GM23338 (cell line): ENCODE results near the gene TECTA. TPM values are rescaled to one million over a fixed set of nuclear protein-coding genes. Genes with fewer than 3 reads are reported as not detected.

Experiments used
- ATAC-seq: fragments of 200-7000 bp; cut with Tn5 transposase; 3 replicates; pipeline ENCODE4 v1.9.1; 2020
- DNase-seq: peaks from one replicate; pipeline ENCODE4 v3.0.0-alpha.2; 2015; ENCODE audit warnings: low spot score
- H2AFZ ChIP-seq: fragments of 200-600 bp; sonication (generic); 2 replicates; pipeline ENCODE4 v1.8.0; 2016; ENCODE audit warnings: antibody characterized with exemption, mild to moderate bottlenecking, moderate library complexity
- H3F3A ChIP-seq: fragments of 200-600 bp; sonication (generic); replicated peaks from 2 replicates; pipeline ENCODE4 v1.8.0; 2017; ENCODE audit warnings: antibody characterized with exemption, mixed run types, low read depth
- H3K27ac ChIP-seq: fragments of 200-600 bp; sonication (generic); 2 replicates; pipeline ENCODE4 v1.6.1; 2016; ENCODE audit warnings: low read depth
- H3K27me3 ChIP-seq: fragments of 200-600 bp; sonication (generic); 2 replicates; pipeline ENCODE4 v1.8.0; 2016; ENCODE audit warnings: mild to moderate bottlenecking, mixed run types, moderate library complexity; ENCODE audit not compliant: insufficient read depth
- H3K36me3 ChIP-seq: fragments of 200-600 bp; sonication (generic); 2 replicates; pipeline ENCODE4 v1.8.0; 2016; ENCODE audit warnings: mild to moderate bottlenecking; ENCODE audit not compliant: insufficient read depth
- H3K4me1 ChIP-seq: fragments of 200-600 bp; sonication (generic); 2 replicates; pipeline ENCODE4 v1.8.0; 2016; ENCODE audit warnings: mild to moderate bottlenecking, moderate library complexity; ENCODE audit not compliant: insufficient read depth
- H3K4me2 ChIP-seq: fragments of 200-600 bp; sonication (generic); 2 replicates; pipeline ENCODE4 v1.7.1; 2017; ENCODE audit warnings: mixed run types
- H3K4me3 ChIP-seq: fragments of 200-600 bp; sonication (generic); 2 replicates; pipeline ENCODE4 v1.6.1; 2016; ENCODE audit warnings: mixed run types
- H3K79me2 ChIP-seq: fragments of 200-600 bp; sonication (generic); replicated peaks from 2 replicates; pipeline ENCODE4 v1.8.0; 2017; ENCODE audit warnings: mild to moderate bottlenecking; ENCODE audit not compliant: insufficient read depth
- H3K9me2 ChIP-seq: fragments of 200-600 bp; sonication (generic); 2 replicates; pipeline ENCODE4 v1.8.0; 2017; ENCODE audit not compliant: insufficient read depth
- H4K20me1 ChIP-seq: fragments of 200-600 bp; sonication (generic); replicated peaks from 2 replicates; pipeline ENCODE4 v1.8.0; 2017; ENCODE audit warnings: mild to moderate bottlenecking; ENCODE audit not compliant: insufficient read depth
- H3K27ac Mint-ChIP-seq: 2 replicates; pipeline ENCODE4 v1.8.0; 2020; ENCODE audit warnings: inconsistent platforms, mild to moderate bottlenecking, moderate library complexity, mixed read lengths
- H3K27me3 Mint-ChIP-seq: 3 replicates; pipeline ENCODE4 v1.8.0; 2022; ENCODE audit warnings: low read depth, mild to moderate bottlenecking, moderate library complexity, mixed read lengths, inconsistent platforms; ENCODE audit not compliant: insufficient read depth, poor library complexity
- H3K36me3 Mint-ChIP-seq: 3 replicates; pipeline ENCODE4 v1.8.0; 2021; ENCODE audit warnings: low read depth, mild to moderate bottlenecking, inconsistent platforms, moderate library complexity, mixed read lengths
- H3K4me1 Mint-ChIP-seq: 3 replicates; pipeline ENCODE4 v1.8.0; 2020; ENCODE audit warnings: mild to moderate bottlenecking, inconsistent platforms, mixed read lengths
- H3K4me3 Mint-ChIP-seq: 3 replicates; pipeline ENCODE4 v1.8.0; 2021; ENCODE audit warnings: moderate library complexity, mild to moderate bottlenecking, inconsistent platforms, mixed read lengths
- H3K9me3 Mint-ChIP-seq: 3 replicates; pipeline ENCODE4 v1.8.0; 2020; ENCODE audit warnings: moderate library complexity, mild to moderate bottlenecking, inconsistent platforms, mixed read lengths
- CREB1 ChIP-seq: fragments of 250-450 bp; sonication (Bioruptor Pico); IDR thresholded peaks from 2 replicates; pipeline ENCODE4 v1.5.0; 2020; ENCODE audit warnings: low read depth, mild to moderate bottlenecking, moderate library complexity
- EZH2 ChIP-seq: fragments of 200-600 bp; sonication (generic); IDR thresholded peaks from one replicate; pipeline ENCODE4 v1.8.0; 2017; ENCODE audit warnings: antibody characterized with exemption, mild to moderate bottlenecking, low read depth; ENCODE audit not compliant: unreplicated experiment
- EZH2phosphoT487 ChIP-seq: fragments of 200-600 bp; sonication (generic); IDR thresholded peaks from one replicate; pipeline ENCODE4 v1.8.1; 2018; ENCODE audit warnings: antibody characterized with exemption; ENCODE audit not compliant: unreplicated experiment
- JUNB ChIP-seq: IDR thresholded peaks from one replicate; pipeline ENCODE4 v1.6.1; 2016; ENCODE audit warnings: antibody characterized with exemption; ENCODE audit not compliant: unreplicated experiment
- NANOG ChIP-seq: IDR thresholded peaks from 2 replicates; pipeline ENCODE4 v1.6.1; 2016; ENCODE audit warnings: antibody characterized with exemption, borderline replicate concordance
- POLR2AphosphoS5 ChIP-seq: IDR thresholded peaks from 2 replicates; pipeline ENCODE4 v1.6.1; 2016; ENCODE audit warnings: antibody characterized with exemption, low read depth
- STAT1 ChIP-seq: IDR thresholded peaks from one replicate; pipeline ENCODE4 v1.6.1; 2016; ENCODE audit warnings: antibody characterized with exemption; ENCODE audit not compliant: unreplicated experiment
- ZNF114 ChIP-seq: fragments of 250-450 bp; sonication (Bioruptor Pico); IDR thresholded peaks from 2 replicates; pipeline ENCODE4 v1.5.0; 2020; ENCODE audit warnings: mild to moderate bottlenecking, moderate library complexity
- ZNF331 ChIP-seq: fragments of 250-450 bp; sonication (Bioruptor Pico); IDR thresholded peaks from 2 replicates; pipeline ENCODE4 v1.5.0; 2020; ENCODE audit warnings: low read depth, mild to moderate bottlenecking, moderate library complexity
- polyA plus RNA-seq: library from polyadenylated mRNA; unstranded; fragments of >200 nt; fragmentation: Nextera tagmentation; extraction: Ambion mirVana; gene quantifications from 2 replicates; pipeline ENCODE4 v1.2.1, GENCODE V29; 2016
- total RNA-seq: library from RNA; depleted of rRNA; stranded (reverse); fragments of >200 nt; shearing (Covaris generic); gene quantifications from 2 replicates; pipeline ENCODE4 v1.2.3, GENCODE V29; 2014
- TF ChIP-seq, protein P1 (sequence below): fragments of 250-450 bp; sonication (Bioruptor Pico); IDR thresholded peaks from 2 replicates; pipeline ENCODE4 v1.5.0; 2020; ENCODE audit warnings: mild to moderate bottlenecking, moderate library complexity
- TF ChIP-seq, protein P2 (sequence below): IDR thresholded peaks from 2 replicates; pipeline ENCODE4 v1.6.1; 2016; ENCODE audit warnings: antibody characterized with exemption
- TF ChIP-seq, protein P3 (sequence below): IDR thresholded peaks from one replicate; pipeline ENCODE4 v1.6.1; 2018; ENCODE audit warnings: antibody characterized with exemption; ENCODE audit not compliant: unreplicated experiment

Gene TECTA
- total and polyA plus RNA-seq, 2 experiments from 2014 or later, result 0.34 to 0.69 TPM

DNA sequence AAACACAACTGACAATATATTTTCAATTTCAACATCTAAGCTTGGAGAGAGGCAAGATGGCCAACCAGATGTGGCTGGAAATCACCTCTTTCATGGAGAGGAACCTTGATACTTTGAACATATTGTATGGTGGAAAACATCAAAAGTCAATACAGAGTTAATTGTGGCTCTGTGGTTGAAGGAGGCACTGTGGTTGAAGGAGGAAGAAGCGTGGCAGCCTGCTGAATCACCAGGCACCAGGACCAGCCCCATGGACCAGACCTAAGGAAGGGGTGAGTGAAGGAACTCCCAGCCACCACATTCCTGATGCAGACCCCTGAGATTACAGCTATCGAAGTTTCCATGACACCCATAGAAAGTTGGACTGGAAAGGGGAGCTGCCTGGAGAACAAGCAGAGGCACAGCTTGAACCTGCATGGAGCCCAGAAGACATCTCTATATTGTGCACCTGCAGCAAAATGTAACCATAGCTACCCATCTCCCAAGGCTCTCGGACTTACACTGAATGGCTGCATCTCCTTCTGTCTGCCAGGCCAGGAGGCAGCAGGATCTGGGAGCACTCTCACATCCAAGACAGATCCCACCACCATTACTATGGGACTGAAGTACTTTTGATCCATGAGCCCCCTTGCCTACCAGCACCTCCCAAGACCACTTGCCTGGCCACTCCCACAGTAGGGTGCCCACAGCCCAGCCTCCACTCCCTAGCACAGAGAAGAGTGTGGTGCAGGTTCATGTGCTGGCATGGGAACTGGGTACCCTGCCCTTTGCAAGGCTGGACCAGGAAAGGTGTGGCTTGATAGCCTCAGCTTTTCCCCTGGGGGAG lies 111.7 kb downstream of the TECTA start:
- H4K20me1 ChIP-seq, result no peaks in the 10 kb centered on the region
- Mint-ChIP-seq H3K27ac (no peak overlapping the region), H3K4me1 (no peaks in the 10 kb centered on the region), H3K4me3 (no peak overlapping the region), H3K36me3 (no peaks in the 10 kb centered on the region), H3K27me3 (peaks cover 3% of the 10 kb centered on the region), H3K9me3 (no peaks in the 10 kb centered on the region)
- H3K4me1 ChIP-seq, result no peaks in the 10 kb centered on the region
- no peak overlapping the region for H3K4me2 ChIP-seq
- TF ChIP-seq, protein P1, sequence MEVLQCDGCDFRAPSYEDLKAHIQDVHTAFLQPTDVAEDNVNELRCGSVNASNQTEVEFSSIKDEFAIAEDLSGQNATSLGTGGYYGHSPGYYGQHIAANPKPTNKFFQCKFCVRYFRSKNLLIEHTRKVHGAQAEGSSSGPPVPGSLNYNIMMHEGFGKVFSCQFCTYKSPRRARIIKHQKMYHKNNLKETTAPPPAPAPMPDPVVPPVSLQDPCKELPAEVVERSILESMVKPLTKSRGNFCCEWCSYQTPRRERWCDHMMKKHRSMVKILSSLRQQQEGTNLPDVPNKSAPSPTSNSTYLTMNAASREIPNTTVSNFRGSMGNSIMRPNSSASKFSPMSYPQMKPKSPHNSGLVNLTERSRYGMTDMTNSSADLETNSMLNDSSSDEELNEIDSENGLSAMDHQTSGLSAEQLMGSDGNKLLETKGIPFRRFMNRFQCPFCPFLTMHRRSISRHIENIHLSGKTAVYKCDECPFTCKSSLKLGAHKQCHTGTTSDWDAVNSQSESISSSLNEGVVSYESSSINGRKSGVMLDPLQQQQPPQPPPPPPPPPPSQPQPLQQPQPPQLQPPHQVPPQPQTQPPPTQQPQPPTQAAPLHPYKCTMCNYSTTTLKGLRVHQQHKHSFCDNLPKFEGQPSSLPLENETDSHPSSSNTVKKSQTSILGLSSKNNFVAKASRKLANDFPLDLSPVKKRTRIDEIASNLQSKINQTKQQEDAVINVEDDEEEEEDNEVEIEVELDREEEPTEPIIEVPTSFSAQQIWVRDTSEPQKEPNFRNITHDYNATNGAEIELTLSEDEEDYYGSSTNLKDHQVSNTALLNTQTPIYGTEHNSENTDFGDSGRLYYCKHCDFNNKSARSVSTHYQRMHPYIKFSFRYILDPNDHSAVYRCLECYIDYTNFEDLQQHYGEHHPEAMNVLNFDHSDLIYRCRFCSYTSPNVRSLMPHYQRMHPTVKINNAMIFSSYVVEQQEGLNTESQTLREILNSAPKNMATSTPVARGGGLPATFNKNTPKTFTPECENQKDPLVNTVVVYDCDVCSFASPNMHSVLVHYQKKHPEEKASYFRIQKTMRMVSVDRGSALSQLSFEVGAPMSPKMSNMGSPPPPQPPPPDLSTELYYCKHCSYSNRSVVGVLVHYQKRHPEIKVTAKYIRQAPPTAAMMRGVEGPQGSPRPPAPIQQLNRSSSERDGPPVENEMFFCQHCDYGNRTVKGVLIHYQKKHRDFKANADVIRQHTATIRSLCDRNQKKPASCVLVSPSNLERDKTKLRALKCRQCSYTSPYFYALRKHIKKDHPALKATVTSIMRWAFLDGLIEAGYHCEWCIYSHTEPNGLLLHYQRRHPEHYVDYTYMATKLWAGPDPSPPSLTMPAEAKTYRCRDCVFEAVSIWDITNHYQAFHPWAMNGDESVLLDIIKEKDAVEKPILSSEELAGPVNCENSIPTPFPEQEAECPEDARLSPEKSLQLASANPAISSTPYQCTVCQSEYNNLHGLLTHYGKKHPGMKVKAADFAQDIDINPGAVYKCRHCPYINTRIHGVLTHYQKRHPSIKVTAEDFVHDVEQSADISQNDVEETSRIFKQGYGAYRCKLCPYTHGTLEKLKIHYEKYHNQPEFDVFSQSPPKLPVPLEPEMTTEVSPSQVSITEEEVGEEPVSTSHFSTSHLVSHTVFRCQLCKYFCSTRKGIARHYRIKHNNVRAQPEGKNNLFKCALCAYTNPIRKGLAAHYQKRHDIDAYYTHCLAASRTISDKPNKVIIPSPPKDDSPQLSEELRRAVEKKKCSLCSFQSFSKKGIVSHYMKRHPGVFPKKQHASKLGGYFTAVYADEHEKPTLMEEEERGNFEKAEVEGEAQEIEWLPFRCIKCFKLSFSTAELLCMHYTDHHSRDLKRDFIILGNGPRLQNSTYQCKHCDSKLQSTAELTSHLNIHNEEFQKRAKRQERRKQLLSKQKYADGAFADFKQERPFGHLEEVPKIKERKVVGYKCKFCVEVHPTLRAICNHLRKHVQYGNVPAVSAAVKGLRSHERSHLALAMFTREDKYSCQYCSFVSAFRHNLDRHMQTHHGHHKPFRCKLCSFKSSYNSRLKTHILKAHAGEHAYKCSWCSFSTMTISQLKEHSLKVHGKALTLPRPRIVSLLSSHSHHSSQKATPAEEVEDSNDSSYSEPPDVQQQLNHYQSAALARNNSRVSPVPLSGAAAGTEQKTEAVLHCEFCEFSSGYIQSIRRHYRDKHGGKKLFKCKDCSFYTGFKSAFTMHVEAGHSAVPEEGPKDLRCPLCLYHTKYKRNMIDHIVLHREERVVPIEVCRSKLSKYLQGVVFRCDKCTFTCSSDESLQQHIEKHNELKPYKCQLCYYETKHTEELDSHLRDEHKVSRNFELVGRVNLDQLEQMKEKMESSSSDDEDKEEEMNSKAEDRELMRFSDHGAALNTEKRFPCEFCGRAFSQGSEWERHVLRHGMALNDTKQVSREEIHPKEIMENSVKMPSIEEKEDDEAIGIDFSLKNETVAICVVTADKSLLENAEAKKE, result no peak
- TF ChIP-seq POLR2AphosphoS5 (no peak), ZNF114 (CRISPR knock-in tag) (no peak), ZNF331 (CRISPR knock-in tag) (no peak), JUNB (no peak), NANOG (no peak), STAT1 (no peak), CREB1 (CRISPR knock-in tag) (no peak), EZH2phosphoT487 (no peak), EZH2 (no peak)
- TF ChIP-seq, protein P2, sequence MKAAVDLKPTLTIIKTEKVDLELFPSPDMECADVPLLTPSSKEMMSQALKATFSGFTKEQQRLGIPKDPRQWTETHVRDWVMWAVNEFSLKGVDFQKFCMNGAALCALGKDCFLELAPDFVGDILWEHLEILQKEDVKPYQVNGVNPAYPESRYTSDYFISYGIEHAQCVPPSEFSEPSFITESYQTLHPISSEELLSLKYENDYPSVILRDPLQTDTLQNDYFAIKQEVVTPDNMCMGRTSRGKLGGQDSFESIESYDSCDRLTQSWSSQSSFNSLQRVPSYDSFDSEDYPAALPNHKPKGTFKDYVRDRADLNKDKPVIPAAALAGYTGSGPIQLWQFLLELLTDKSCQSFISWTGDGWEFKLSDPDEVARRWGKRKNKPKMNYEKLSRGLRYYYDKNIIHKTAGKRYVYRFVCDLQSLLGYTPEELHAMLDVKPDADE, result no peak
- TF ChIP-seq, protein P3, sequence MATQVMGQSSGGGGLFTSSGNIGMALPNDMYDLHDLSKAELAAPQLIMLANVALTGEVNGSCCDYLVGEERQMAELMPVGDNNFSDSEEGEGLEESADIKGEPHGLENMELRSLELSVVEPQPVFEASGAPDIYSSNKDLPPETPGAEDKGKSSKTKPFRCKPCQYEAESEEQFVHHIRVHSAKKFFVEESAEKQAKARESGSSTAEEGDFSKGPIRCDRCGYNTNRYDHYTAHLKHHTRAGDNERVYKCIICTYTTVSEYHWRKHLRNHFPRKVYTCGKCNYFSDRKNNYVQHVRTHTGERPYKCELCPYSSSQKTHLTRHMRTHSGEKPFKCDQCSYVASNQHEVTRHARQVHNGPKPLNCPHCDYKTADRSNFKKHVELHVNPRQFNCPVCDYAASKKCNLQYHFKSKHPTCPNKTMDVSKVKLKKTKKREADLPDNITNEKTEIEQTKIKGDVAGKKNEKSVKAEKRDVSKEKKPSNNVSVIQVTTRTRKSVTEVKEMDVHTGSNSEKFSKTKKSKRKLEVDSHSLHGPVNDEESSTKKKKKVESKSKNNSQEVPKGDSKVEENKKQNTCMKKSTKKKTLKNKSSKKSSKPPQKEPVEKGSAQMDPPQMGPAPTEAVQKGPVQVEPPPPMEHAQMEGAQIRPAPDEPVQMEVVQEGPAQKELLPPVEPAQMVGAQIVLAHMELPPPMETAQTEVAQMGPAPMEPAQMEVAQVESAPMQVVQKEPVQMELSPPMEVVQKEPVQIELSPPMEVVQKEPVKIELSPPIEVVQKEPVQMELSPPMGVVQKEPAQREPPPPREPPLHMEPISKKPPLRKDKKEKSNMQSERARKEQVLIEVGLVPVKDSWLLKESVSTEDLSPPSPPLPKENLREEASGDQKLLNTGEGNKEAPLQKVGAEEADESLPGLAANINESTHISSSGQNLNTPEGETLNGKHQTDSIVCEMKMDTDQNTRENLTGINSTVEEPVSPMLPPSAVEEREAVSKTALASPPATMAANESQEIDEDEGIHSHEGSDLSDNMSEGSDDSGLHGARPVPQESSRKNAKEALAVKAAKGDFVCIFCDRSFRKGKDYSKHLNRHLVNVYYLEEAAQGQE, result no peak
- H3K9me2 ChIP-seq, result no peaks in the 10 kb centered on the region
- no peak overlapping the region for H3K4me3 ChIP-seq
- DNase-seq (no peak), ATAC-seq (no peak)
- H2AFZ ChIP-seq, result no peak overlapping the region
- H3K36me3 ChIP-seq, result no peaks in the 10 kb centered on the region
- H3K27ac ChIP-seq, result no peak overlapping the region
- no peaks in the 10 kb centered on the region for H3K79me2 ChIP-seq
- no peaks in the 10 kb centered on the region for H3F3A ChIP-seq
- H3K27me3 ChIP-seq, result no peaks in the 10 kb centered on the region
